KOPT-K1 (cell line): ENCODE data around the gene LRIT2.

ENCODE experiments used
- H3K27ac ChIP-seq: fragments of 200-600 bp; sonication (generic); 2 replicates; pipeline ENCODE4 v1.5.1; 2016; ENCODE audit warnings: antibody characterized with exemption, mild to moderate bottlenecking, low read depth, low read length; ENCODE audit not compliant: poor library complexity, severe bottlenecking
- H3K36me3 ChIP-seq: fragments of 200-600 bp; sonication (generic); 2 replicates; pipeline ENCODE4 v1.5.1; 2017; ENCODE audit warnings: antibody characterized with exemption, mild to moderate bottlenecking, low read length, moderate library complexity; ENCODE audit not compliant: insufficient read depth
- H3K9me3 ChIP-seq: fragments of 200-600 bp; sonication (generic); 2 replicates; pipeline ENCODE4 v1.5.1; 2017; ENCODE audit warnings: antibody characterized with exemption, low read length, mild to moderate bottlenecking; ENCODE audit not compliant: insufficient read depth, poor library complexity, severe bottlenecking

LRIT2 gene

GRCh38 chr10:84230359-84230758 is 5.0 kb upstream of the LRIT2 start:
- Histone ChIP-seq H3K36me3 (no peaks in the 10 kb centered on the region), H3K27ac (no peak overlapping the region), H3K9me3 (no peaks in the 10 kb centered on the region)

- H3K27ac ChIP-seq: no peak overlapping the region
- no peaks in the 10 kb centered on the region for H3K9me3 ChIP-seq
- no peaks in the 10 kb centered on the region for H3K36me3 ChIP-seq
Observed at GRCh38 chr10:84227810-84228209, 2.5 kb upstream of the LRIT2 start.

GRCh38 chr10:84226616-84227015 is 1.3 kb upstream of the LRIT2 start:
- Histone ChIP-seq H3K9me3 (no peaks in the 10 kb centered on the region), H3K36me3 (no peaks in the 10 kb centered on the region), H3K27ac (no peak overlapping the region)

- H3K27ac ChIP-seq: no peak overlapping the region
- peaks cover 2% of the 10 kb centered on the region for H3K9me3 ChIP-seq
- no peaks in the 10 kb centered on the region for H3K36me3 ChIP-seq
Observed at GRCh38 chr10:84224411-84225028, 824 bp downstream of the LRIT2 start.

- Histone ChIP-seq H3K27ac (no peak overlapping the region), H3K36me3 (no peaks in the 10 kb centered on the region), H3K9me3 (peaks cover 6% of the 10 kb centered on the region)
Observed at GRCh38 chr10:84221916-84222315, 3.4 kb downstream of the LRIT2 start.

GRCh38 chr10:84217746-84218145 is 7.6 kb downstream of the LRIT2 start:
- H3K36me3 ChIP-seq: no peaks in the 10 kb centered on the region
- no peak overlapping the region for H3K27ac ChIP-seq
- H3K9me3 ChIP-seq: peaks cover 6% of the 10 kb centered on the region

- Histone ChIP-seq H3K27ac (no peak overlapping the region), H3K9me3 (peaks cover 6% of the 10 kb centered on the region), H3K36me3 (no peaks in the 10 kb centered on the region)
Observed at GRCh38 chr10:84216834-84217233, 8.5 kb downstream of the LRIT2 start.

GRCh38 chr10:84214612-84215235 is 10.6 kb downstream of the LRIT2 start:
- Histone ChIP-seq H3K9me3 (peaks cover 6% of the 10 kb centered on the region), H3K27ac (no peak overlapping the region), H3K36me3 (no peaks in the 10 kb centered on the region)

- Histone ChIP-seq H3K9me3 (no peaks in the 10 kb centered on the region), H3K27ac (no peak overlapping the region), H3K36me3 (no peaks in the 10 kb centered on the region)
Observed at GRCh38 chr10:84214046-84214572, 11.2 kb downstream of the LRIT2 start.

- no peaks in the 10 kb centered on the region for H3K9me3 ChIP-seq
- H3K36me3 ChIP-seq: no peaks in the 10 kb centered on the region
- H3K27ac ChIP-seq: no peak overlapping the region
Observed at GRCh38 chr10:84213076-84213475, 12.3 kb downstream of the LRIT2 start.

GRCh38 chr10:84212014-84212413 is 13.3 kb downstream of the LRIT2 start:
- Histone ChIP-seq H3K9me3 (no peaks in the 10 kb centered on the region), H3K27ac (no peak overlapping the region), H3K36me3 (no peaks in the 10 kb centered on the region)

- H3K9me3 ChIP-seq: no peaks in the 10 kb centered on the region
- no peaks in the 10 kb centered on the region for H3K36me3 ChIP-seq
- H3K27ac ChIP-seq: no peak overlapping the region
Observed at GRCh38 chr10:84211566-84211965, 13.8 kb downstream of the LRIT2 start.

- no peaks in the 10 kb centered on the region for H3K9me3 ChIP-seq
- no peak overlapping the region for H3K27ac ChIP-seq
- no peaks in the 10 kb centered on the region for H3K36me3 ChIP-seq
Observed at GRCh38 chr10:84208023-84208422, 17.3 kb downstream of the LRIT2 start.

GRCh38 chr10:84205853-84206525 is 19.4 kb downstream of the LRIT2 start:
- Histone ChIP-seq H3K36me3 (no peaks in the 10 kb centered on the region), H3K9me3 (no peaks in the 10 kb centered on the region), H3K27ac (no peak overlapping the region)

GRCh38 chr10:84205049-84205852 is 20.1 kb downstream of the LRIT2 start:
- Histone ChIP-seq H3K36me3 (no peaks in the 10 kb centered on the region), H3K9me3 (no peaks in the 10 kb centered on the region), H3K27ac (no peak overlapping the region)
